ENCODE measurements around the gene FMO5. TPM values are rescaled to one million over a fixed set of nuclear protein-coding genes. Genes with fewer than 3 reads are reported as not detected.

FMO5 gene
- total RNA-seq, 1 donor from 2014 or later = 0.25 TPM

Other genes starting within 250 kb of the FMO5 start
- gene PRKAB2, start 52.9 kb downstream of the FMO5 start, total RNA-seq (ENCODE audit: unreplicated experiment) = 26.7 TPM
- 35.2 TPM for gene CHD1L, start 17.3 kb upstream of the FMO5 start, total RNA-seq (ENCODE audit: unreplicated experiment)